NCI-H2196 treated with DMSO at 0.1 percent for 48 hours (cell line): ENCODE results near the gene ZBTB20.

Experiments used
- DNase-seq: peaks from one replicate; lab custom pipeline; 2025; ENCODE audit not compliant: unreplicated experiment; lab: John Stamatoyannopoulos, UW

Gene ZBTB20

DNA sequence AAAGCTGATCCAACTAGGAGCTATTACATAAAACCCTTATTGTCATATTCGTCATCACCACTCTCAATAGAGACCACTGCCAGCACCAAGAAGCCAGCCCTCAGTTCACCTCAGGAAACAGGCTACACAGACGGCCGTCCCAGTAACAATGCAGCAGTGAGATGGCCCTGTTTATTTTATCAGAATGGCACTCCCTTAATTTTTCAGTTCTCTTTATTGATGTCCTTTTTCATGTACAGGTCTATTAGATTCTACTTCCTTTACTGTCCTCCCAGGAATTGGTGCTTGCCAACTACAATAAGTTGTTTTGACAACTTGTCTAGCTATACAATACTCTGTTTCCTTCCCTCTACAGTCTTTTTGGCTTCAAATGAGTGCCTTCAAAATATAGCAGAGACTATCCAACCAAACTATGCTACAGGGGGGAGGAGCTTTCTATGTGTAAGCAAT lies 272.5 kb downstream of the ZBTB20 start:
- no peak for DNase-seq

DNA sequence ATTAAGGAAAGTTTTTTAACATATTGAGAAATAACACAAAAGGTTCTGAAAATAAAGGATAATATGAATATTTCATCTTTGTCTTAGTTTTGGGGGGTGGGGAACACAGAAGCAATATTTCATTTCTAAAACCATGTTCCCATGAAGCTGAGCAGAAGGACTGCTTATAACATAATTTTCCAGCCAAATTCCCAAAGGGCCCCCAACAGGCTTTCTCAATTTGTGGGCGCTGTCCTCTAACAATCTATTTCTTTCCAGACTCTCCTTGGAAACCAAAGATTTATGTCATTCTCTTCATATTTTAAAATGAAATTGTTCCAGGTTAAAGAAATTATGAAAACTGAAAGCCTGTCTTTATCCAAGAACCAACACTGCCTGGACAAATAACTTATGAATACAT lies 273.5 kb downstream of the ZBTB20 start:
- no peak for DNase-seq

DNA sequence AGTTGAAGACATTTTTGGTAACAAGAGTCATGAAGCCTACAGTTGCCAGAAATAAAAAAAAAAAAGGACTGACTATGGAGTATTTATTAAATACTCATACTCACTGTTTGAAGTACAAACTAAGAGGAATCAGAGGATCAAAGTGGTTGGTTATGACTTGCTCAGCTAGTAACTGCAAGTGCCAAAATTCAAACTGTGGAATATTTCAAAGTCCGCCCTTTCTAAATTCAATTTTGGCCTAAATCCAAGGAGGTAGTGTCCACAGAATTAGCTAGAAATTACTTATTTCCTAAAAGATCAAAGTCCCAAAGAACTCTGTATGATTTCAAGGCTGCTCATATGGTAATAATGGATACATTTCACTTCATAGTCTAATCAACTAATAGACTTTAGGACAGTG lies 274.5 kb downstream of the ZBTB20 start:
- DNase-seq: no peak

DNA sequence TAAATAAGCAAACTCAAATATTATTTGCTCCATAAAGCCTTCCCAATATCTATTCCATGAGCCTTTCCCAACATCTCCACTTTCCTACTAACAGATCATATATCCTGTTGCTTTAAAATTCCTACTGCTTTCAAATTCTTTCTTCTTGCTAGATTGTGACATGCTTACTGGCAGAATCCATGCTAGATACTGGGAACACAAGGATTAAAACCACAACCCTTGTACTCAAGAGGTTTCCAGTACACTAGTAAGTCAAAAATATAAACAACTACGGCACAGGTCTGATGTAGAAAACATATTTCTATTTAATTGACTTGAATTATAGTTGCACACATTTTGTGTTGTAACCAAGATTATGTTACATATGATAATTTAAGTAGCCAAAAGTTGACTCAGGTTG lies 275.0 kb downstream of the ZBTB20 start:
- DNase-seq: no peak

DNA sequence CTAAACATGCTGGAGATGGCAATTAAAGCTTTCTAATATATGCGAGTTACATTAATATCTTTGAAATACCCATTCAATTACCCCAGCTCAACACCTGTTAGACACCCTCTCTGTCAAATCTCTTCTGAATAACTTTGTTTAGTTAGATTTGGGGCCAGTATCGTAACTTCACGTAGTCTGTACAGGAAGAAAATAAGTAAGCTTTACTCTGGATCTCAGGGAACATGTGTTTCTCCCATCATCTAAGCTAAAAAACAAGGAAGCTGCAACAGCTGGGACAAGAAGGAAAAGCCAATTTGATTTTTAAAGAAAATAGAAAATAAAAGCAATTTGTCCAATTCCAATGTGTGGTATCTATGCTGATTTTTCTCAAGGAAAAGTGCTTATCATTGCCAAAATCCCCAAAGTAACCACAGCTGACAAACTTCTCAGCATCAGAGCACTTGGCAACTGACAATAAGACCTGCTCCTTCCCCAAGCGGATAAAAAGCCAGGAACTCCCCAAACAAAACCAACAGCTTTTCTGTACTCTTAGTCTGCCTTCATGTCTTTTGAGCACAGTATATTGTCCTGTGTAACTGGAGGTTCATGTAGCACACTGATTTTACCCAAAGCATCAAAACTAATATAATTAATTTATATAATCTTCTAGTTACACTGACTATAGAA lies 279.1 kb downstream of the ZBTB20 start:
- no peak for DNase-seq

DNA sequence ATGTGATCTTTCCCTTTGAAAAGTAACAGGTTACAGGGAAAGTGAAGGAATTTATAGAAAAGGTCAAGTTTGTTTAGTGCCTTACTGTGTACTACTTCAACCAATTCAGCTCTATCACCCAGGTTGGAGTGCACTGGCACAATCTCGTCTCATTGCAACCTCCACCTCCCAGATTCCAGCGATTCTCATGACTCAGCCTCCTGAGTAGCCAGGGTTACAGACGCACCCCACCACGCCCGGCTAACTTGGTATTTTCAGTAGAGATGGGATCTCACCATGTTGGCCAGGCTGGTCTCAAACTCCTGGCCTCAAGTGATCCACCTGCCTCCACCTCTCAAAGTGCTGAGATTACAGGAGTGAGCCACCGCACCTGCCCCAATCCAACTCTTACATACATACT lies 279.7 kb downstream of the ZBTB20 start:
- no peak for DNase-seq

DNA sequence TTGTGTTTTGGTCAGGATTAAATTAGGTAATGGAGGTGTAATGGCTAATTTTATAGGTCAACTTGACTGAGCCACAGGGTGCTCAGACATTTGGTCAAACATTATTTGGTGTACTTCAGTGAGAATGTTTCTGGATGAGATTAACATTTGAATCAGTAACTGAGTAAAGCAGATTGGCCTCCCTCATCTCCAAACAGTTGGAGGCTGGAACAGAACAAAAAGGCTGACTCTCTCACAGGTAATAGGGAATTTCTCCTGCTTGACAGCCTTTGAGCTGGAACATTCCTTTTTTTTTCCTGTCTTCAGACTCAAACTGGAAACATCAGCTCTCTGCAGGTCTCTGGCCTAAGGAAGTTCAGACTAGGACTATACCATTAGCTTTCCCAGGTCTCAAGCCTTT lies 280.7 kb downstream of the ZBTB20 start:
- DNase-seq: no peak

DNA sequence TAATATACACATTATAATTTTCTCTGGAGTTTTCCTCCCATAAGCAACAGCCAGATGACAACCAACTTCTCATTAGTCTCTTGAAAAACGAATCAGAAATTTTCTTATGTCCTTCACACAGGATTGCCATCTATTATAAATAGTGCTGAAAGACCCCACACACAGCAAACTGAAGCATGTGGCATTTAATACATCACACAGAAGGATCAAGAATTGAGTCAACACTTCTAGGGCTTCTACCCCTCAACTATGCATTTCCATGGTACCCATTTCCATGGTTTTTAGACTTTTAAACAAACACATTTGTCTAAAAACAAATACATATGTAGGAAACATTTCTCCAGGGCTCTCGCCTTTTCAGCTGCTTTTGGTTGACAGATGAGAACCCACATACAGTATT lies 282.1 kb downstream of the ZBTB20 start:
- no peak for DNase-seq

DNA sequence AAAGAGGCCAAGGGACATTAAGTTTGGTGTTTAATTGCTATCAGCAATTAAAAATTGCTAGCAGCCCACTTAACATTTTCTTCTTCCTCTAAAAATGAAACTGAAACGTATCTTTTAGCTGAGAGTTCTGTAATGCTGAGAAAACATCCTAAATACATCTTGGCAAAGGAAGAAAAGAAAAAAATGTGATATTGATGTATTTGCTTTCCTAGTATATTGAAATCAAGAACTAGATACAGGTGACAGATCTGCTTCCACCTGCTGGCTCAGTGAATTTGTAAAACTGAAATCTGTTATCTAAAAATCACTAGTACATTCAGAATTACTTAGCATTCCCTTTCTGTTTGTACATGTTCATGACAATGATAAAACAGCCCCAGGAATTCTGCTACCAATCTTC lies 283.2 kb downstream of the ZBTB20 start:
- peak; percentile 43 for DNase-seq

DNA sequence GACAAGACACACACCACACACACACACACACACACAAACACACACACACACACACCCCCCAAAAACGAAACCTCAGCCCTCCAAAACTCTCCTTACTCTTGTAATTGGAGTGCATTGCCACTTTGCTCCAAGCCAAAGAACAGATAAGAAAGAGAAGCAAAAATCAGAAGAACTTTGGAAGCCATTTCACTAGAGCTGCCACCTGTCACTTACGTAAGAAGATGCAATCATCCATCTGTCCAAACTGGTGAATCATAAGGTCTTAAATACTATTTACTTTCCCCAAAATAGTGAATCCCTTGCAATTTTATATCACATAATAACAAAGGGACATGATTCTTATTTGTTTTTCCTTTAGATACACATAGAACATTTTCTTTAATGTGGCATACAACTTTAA lies 285.4 kb downstream of the ZBTB20 start:
- DNase-seq: no peak

DNA sequence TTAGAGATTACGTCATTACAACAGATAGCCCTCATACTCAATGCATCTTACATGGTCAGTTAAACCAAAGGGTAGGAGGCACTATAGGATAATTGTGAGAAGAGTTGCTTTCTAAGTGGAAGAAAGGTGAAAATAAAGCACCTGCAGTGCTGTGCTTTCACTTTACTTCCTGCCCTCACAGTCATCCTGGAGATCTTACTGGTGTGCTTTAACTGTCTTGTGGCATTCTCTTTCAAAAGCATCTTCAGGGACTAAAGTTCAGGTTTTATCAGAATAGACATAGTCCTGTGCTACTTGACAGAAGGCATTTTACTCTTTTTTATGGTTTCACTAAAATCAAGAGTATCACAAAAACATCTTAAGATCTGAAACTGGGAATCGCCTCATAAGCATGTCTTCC lies 286.6 kb downstream of the ZBTB20 start:
- DNase-seq: no peak

DNA sequence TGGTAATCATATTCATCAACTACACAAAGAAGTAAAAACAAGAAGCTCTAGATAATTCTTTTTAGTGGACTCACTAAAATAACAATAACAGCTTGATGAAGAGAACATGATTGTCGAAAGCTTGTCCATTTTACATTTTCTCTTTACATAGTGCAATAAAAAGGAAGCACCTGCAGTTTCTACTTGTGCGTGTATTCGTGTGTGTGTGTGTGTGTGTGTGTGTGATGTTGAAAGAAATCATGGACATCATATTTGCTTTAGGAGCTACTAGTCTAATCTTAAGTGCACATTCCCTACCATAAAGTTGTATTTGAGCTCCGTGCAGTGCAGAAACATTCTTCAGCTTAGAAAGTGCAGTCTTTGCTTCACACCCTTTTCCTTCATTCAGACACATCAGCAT lies 288.8 kb downstream of the ZBTB20 start:
- DNase-seq: no peak

DNA sequence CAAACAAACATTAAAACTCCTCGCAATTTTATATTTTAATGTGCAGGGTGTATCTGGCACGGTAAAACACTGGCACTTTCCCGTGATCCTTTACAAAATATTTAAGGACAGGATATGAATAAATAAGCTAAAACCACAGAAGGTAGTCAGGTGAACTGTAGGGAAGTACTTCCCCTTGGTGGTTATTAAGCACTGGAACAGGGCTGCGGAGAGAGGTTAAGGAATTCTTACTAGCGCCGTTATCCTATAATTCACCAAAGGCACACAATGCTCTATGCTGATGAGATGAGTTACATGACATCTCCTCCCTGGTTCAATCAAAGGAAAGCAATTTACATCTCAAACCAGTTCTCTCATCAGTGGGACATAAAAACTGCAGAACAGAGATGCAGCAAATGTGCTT lies 289.8 kb downstream of the ZBTB20 start:
- DNase-seq: peak; percentile 83

DNA sequence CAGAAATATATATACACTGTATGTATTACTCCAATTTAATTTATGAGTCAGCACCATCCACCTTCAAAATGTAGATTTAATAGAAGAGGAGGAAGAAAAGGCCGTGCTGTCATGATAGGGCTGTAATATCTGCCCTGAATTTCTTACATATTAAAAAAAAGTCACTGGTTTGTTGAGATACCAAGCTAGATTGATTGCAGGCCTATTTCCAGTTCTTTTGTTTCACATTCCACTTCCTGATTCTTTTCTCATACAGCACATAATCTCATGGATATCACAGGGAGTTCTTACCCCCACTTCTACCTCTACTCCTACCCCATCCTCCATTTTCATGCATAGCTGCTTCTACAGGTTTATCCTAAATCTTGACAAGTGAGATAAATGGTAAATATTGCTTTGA lies 290.3 kb downstream of the ZBTB20 start:
- peak; percentile 83 for DNase-seq

DNA sequence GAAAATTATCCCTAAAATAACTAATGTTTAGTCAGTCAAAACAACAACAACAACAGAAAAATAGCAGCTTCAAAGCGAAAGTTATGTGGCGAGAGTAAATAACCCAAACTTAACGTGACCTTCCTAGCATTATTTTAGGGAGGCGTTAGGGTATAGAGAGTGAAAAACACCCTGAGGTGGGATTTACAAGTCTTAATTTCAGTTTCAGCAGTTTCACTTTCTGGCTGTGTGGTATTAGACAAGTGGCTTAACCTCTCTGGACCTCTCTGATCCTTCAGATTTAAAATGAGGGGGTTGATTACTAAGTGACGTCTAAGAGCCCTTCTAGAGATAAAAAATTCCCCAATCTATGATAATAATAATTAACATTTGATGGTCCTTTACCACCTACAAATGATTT lies 291.2 kb downstream of the ZBTB20 start:
- no peak for DNase-seq

DNA sequence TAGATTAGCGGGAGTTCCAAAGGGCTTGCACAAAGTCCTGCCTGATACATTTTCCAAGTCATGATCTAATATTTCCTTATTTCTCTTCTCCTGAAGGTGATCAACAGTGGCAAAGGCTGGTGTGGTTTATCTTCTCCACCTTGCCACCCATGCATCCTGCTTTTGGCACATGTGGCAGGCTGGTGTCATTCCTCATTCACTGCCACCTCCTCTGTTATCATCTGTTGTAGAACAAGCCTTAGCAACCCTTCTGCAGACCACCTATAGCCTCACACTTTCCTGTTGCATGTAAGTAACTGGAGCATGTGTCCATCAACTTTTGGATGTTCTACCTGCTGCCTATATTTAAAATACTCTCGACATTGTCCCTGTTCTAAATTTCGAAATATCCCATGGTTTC lies 294.1 kb downstream of the ZBTB20 start:
- no peak for DNase-seq

DNA sequence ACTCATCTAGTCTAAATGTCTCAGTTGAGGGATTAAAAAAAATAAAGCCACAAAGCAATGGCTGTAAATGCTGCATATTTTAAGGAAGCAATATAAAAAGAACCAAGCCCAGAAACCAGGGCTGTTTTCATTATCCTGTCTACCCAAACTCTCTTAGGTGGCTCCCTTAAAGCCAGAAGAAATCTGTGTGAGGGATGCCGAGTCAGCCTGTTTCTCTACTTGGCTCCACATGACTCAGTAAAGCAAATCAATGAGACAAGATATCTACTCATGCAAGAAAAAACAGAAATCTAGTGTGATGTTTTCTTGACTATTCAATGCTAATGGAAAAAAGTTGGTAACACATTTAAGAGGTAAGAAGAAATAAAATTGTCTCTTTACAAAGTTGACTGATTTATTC lies 296.2 kb downstream of the ZBTB20 start:
- DNase-seq: no peak

DNA sequence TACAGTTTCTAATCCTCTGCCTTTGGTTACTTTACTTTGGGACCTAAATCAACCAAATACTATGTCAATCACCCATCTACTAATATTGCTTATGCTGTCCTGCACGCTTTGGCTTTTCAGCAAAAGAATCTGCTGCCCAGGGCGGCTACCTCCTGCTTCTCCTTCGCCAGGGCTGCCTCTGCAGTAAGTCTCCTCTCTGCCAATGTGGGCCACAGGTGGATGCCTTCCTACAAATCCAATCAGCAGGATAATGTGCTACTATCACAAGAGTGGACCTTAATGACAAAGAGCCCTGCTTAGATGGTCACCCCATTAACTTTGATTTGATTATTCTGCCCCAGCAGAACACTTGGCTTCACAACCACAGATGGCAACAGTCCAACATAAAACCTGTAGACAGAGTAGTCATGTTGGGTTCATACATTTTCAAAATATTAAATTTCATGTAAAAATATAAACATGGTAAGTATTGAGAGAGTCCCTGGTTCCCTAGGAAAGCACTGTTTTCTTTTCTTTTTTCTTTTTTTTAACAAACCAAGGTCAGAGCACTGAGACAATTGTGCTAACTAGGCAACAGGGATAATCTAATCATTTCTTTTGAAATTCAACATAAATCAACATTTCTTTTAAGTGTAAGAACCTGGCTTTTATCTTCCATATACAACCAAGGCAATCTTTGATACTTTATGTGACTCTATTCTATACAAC lies 298.3 kb downstream of the ZBTB20 start:
- DNase-seq: no peak

DNA sequence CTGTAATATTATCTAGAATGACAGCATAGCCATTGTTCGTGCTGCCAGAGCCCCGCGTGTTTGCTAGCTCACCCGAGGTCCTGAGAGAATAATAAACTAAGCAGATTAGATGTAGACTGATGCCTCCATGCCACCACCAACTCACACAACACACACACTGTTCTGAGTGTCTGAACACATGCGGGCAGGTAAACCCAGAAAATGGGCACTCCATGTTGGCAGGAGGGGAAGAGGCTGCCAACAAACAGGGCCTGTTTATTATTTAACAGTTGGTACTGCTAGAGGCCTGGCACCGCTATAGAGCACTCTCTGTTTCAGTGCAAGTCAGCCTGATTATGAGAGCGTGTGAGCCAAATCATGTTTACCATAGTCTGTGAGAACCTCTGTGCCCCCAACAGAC lies 299.0 kb downstream of the ZBTB20 start:
- no peak for DNase-seq

DNA sequence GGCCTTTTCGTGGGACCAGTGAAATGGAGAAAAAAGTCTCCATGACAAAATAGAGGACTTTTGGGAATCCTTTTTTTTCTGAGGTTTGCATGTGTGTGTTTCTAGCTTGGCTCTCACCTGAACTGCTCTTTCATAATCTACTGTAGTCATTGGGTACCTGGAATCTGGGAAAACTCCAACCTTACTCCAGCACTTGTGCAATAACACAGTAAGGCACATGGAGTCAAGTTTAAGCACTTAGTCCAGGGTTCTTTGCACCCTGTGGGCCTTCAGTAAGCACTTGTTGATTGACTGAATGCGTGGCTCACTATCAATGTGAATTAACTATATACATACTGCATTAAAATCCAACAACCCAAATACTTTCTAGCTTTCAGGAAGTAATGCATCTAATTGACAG lies 299.5 kb downstream of the ZBTB20 start:
- DNase-seq: no peak

DNA sequence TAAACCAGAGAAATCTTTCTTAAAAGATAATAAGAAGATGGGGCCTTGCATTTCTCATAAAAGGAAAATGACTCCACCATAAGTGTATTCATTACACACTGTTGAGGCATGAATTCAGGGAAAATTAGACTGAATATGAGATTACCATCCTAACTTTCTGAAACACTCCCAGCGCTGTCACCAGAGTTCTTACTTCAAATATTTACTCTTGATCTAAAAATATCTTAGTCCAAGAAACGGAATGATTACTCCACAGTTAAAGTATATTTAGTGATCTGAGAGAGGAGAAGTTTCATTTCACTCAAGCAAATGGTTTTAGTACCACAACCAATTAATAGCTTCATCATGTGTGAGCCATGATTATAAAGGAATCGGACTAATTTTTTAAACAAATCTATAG lies 300.3 kb downstream of the ZBTB20 start:
- DNase-seq: no peak

DNA sequence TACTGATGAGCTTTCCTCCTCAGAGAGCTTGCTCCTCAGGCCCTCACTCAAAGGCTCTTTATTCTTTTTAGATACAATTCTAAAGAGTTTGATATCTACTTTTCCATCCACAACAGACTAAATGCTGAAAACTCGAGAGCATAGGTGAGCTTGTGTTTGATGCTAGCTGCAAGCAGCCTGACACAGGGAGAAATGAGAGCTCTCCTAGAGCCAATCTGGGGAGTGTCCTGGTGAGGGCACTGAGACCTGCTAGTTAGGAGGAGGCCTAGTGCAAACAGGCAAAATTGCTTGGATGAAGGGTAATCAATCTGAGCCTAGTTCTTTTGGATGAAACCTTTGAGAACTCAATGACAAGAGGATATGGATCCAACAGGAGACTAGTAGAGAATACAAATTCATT lies 300.8 kb downstream of the ZBTB20 start:
- peak; percentile 44 for DNase-seq

DNA sequence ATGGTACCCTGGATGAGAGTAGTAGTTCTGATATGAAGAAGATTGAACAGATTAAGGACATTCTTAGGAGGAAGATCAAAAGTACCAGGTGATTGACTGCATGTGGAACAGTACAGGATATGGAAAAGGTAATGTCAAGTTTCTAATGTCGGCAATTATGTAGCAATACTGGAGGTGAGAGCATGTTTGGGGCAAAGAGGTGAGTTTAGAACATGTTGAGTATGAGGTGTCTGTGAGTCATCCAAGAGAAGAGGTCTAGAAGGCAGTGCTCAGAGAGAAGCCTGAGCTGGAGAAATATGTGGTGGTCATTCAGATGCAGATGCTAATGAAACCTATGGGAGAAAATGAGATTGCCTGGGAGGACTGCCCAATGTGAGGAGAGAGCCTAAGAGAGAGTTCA lies 305.6 kb downstream of the ZBTB20 start:
- no peak for DNase-seq
